Measurements from ENCODE around the gene PDZD11.

PDZD11 gene

GRCh38 chrX:70260104-70260503 lies 29.6 kb downstream of the PDZD11 start, which contains the start of gene P2RY4:
Gene P2RY4, minus strand, starts transcription at chrX:70260204. Its CDS starts 580 bp downstream, at chrX:70259624.
- Histone ChIP-seq H3K36me3 (ENCODE audit: low read length) (no peaks in the 10 kb centered on the region), H3K4me2 (ENCODE audit: low read depth, low read length, poor library complexity, severe bottlenecking) (no peak within 1 kb of the TSS), H3K9me3 (ENCODE audit: insufficient read depth, low read length) (no peaks in the 10 kb centered on the region), H4K20me1 (ENCODE audit: low read depth, low read length) (no peaks in the 10 kb centered on the region), H3K27me3 (ENCODE audit: low read length) (no peaks in the 10 kb centered on the region), H3K79me2 (ENCODE audit: insufficient read depth, low read length) (no peaks in the 10 kb centered on the region), H3K27ac (ENCODE audit: low read depth, low read length) (no peak within 1 kb of the TSS), H2AFZ (ENCODE audit: low read depth, low read length, severe bottlenecking) (no peak within 1 kb of the TSS), H3K9me2 (replicated peaks; ENCODE audit: insufficient read depth, low read length) (no peaks in the 10 kb centered on the region), H3K4me3 (ENCODE audit: insufficient read depth, low read length, poor library complexity, severe bottlenecking) (no peak within 1 kb of the TSS), H3F3A (ENCODE audit: insufficient read depth) (no peaks in the 10 kb centered on the region), H3K9ac (ENCODE audit: low read length) (no peak within 1 kb of the TSS)
- TF ChIP-seq EZH2phosphoT487 (conservative IDR thresholded peaks at IDR 0.05; ENCODE audit: low read length) (no peak), CTCF (IDR thresholded peaks at IDR 0.05; ENCODE audit: insufficient read depth, low read length, poor library complexity, severe bottlenecking) (no peak)

GRCh38 chrX:70257423-70258288 lies 32.1 kb downstream of the PDZD11 start:
- Histone ChIP-seq H3K79me2 (ENCODE audit: insufficient read depth, low read length) (no peaks in the 10 kb centered on the region), H2AFZ (ENCODE audit: low read depth, low read length, severe bottlenecking) (no peak overlapping the region), H3K27me3 (ENCODE audit: low read length) (no peaks in the 10 kb centered on the region), H4K20me1 (ENCODE audit: low read depth, low read length) (no peaks in the 10 kb centered on the region), H3F3A (ENCODE audit: insufficient read depth) (no peaks in the 10 kb centered on the region), H3K4me3 (ENCODE audit: insufficient read depth, low read length, poor library complexity, severe bottlenecking) (no peak overlapping the region), H3K9me3 (ENCODE audit: insufficient read depth, low read length) (no peaks in the 10 kb centered on the region), H3K9ac (ENCODE audit: low read length) (no peak overlapping the region), H3K4me2 (ENCODE audit: low read depth, low read length, poor library complexity, severe bottlenecking) (no peak overlapping the region), H3K27ac (ENCODE audit: low read depth, low read length) (no peak overlapping the region), H3K36me3 (ENCODE audit: low read length) (no peaks in the 10 kb centered on the region), H3K9me2 (replicated peaks; ENCODE audit: insufficient read depth, low read length) (no peaks in the 10 kb centered on the region)
- TF ChIP-seq EZH2phosphoT487 (conservative IDR thresholded peaks at IDR 0.05; ENCODE audit: low read length), result no peak
- no peak for TF ChIP-seq CTCF (IDR thresholded peaks at IDR 0.05; ENCODE audit: insufficient read depth, low read length, poor library complexity, severe bottlenecking)

- Histone ChIP-seq H3K9me2 (replicated peaks; ENCODE audit: insufficient read depth, low read length) (no peaks in the 10 kb centered on the region), H3K4me3 (ENCODE audit: insufficient read depth, low read length, poor library complexity, severe bottlenecking) (no peak overlapping the region), H4K20me1 (ENCODE audit: low read depth, low read length) (no peaks in the 10 kb centered on the region), H3K4me2 (ENCODE audit: low read depth, low read length, poor library complexity, severe bottlenecking) (no peak overlapping the region), H3K9me3 (ENCODE audit: insufficient read depth, low read length) (no peaks in the 10 kb centered on the region), H3F3A (ENCODE audit: insufficient read depth) (no peaks in the 10 kb centered on the region), H3K27me3 (ENCODE audit: low read length) (no peaks in the 10 kb centered on the region), H2AFZ (ENCODE audit: low read depth, low read length, severe bottlenecking) (no peak overlapping the region), H3K9ac (ENCODE audit: low read length) (no peak overlapping the region), H3K36me3 (ENCODE audit: low read length) (no peaks in the 10 kb centered on the region), H3K27ac (ENCODE audit: low read depth, low read length) (no peak overlapping the region), H3K79me2 (ENCODE audit: insufficient read depth, low read length) (no peaks in the 10 kb centered on the region)
- TF ChIP-seq EZH2phosphoT487 (conservative IDR thresholded peaks at IDR 0.05; ENCODE audit: low read length), result no peak
Observed at GRCh38 chrX:70255452-70255851, 34.3 kb downstream of the PDZD11 start.

GRCh38 chrX:70254909-70255308 lies 34.8 kb downstream of the PDZD11 start:
- H4K20me1 ChIP-seq (ENCODE audit: low read depth, low read length), result no peaks in the 10 kb centered on the region
- no peaks in the 10 kb centered on the region for H3K9me2 ChIP-seq (replicated peaks; ENCODE audit: insufficient read depth, low read length)
- no peak overlapping the region for H3K9ac ChIP-seq (ENCODE audit: low read length)
- H2AFZ ChIP-seq (ENCODE audit: low read depth, low read length, severe bottlenecking), result no peak overlapping the region
- no peak for TF ChIP-seq EZH2phosphoT487 (conservative IDR thresholded peaks at IDR 0.05; ENCODE audit: low read length)
- TF ChIP-seq CTCF (IDR thresholded peaks at IDR 0.05; ENCODE audit: insufficient read depth, low read length, poor library complexity, severe bottlenecking), result no peak
- no peak overlapping the region for H3K27ac ChIP-seq (ENCODE audit: low read depth, low read length)
- H3K27me3 ChIP-seq (ENCODE audit: low read length), result no peaks in the 10 kb centered on the region
- H3K4me2 ChIP-seq (ENCODE audit: low read depth, low read length, poor library complexity, severe bottlenecking), result no peak overlapping the region
- H3F3A ChIP-seq (ENCODE audit: insufficient read depth), result no peaks in the 10 kb centered on the region
- H3K36me3 ChIP-seq (ENCODE audit: low read length), result no peaks in the 10 kb centered on the region
- no peaks in the 10 kb centered on the region for H3K79me2 ChIP-seq (ENCODE audit: insufficient read depth, low read length)
- no peaks in the 10 kb centered on the region for H3K9me3 ChIP-seq (ENCODE audit: insufficient read depth, low read length)
- H3K4me3 ChIP-seq (ENCODE audit: insufficient read depth, low read length, poor library complexity, severe bottlenecking), result no peak overlapping the region
